ENCODE measurements around the gene RARRES2. TPM values are rescaled to one million over a fixed set of nuclear protein-coding genes. Genes with fewer than 3 reads are reported as not detected.

RARRES2 gene
- total RNA-seq, 1 experiment from 2014 or later: 60.9 TPM

DNA sequence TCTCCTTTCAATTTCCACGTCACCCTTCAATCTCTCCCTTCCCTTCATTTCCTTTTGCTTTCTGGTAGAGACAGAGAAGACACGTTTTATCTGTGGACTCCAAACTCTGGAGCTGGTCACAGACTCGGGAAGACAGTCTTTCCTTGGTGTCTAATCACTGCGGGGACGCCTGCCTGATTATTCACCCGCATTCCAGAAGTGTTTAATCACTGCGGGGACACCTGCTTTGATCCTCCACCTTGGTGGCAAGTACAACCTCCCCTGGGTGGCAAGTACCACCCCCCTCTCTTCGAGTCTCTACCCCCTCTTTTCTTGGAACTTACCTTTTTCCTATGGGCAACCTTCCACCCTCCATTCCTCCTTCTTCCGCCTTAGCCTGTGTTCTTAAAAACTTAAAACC is 33.5 kb downstream of the RARRES2 start:
- Histone ChIP-seq H4K20me1 (ENCODE audit: control insufficient read depth, insufficient read depth, insufficient read length) (no peaks in the 10 kb centered on the region), H3K4me1 (ENCODE audit: insufficient read depth, low read length) (peaks cover 8% of the 10 kb centered on the region; the same call in 1 of the 2 replicates), H3K79me1 (ENCODE audit: insufficient read depth, low read depth, low read length, poor library complexity, severe bottlenecking) (no peaks in the 10 kb centered on the region), H3K56ac (ENCODE audit: insufficient read length, low read depth, low read length) (no peak overlapping the region), H2BK20ac (ENCODE audit: low read depth, low read length, poor library complexity, severe bottlenecking) (no peak overlapping the region), H3K23me2 (ENCODE audit: insufficient read length, low read depth, low read length, poor library complexity, severe bottlenecking) (no peaks in the 10 kb centered on the region), H2AFZ (ENCODE audit: low read length) (no peak overlapping the region), H3K4ac (ENCODE audit: low read depth, low read length) (no peak overlapping the region), H2BK120ac (ENCODE audit: low read depth, low read length, poor library complexity, severe bottlenecking) (no peak overlapping the region), H3K79me2 (ENCODE audit: insufficient read depth, low read length) (no peaks in the 10 kb centered on the region), H4K91ac (ENCODE audit: insufficient read length, low read depth, low read length) (no peak overlapping the region), H2AK5ac (ENCODE audit: insufficient read length, low read length) (no peak overlapping the region), H2BK5ac (ENCODE audit: insufficient read length, low read length) (no peak overlapping the region), H3K9ac (ENCODE audit: extremely low read depth, insufficient read length, low read length) (no peak overlapping the region), H3K23ac (ENCODE audit: insufficient read length, low read depth, low read length) (no peak overlapping the region), H3K14ac (ENCODE audit: insufficient read depth, low read length) (no peak overlapping the region), H2BK15ac (ENCODE audit: low read depth, low read length) (no peak overlapping the region), H4K5ac (ENCODE audit: insufficient read length, low read depth, low read length) (no peak overlapping the region), H3T11ph (ENCODE audit: low read length) (no peak overlapping the region), H2BK12ac (ENCODE audit: insufficient read length, low read depth, low read length) (no peak overlapping the region), H3K9me3 (ENCODE audit: control insufficient read depth, low read depth, low read length) (no peaks in the 10 kb centered on the region), H4K8ac (replicated peaks; ENCODE audit: insufficient read length, low read depth, low read length) (no peak overlapping the region), H3K4me2 (ENCODE audit: insufficient read depth, insufficient read length, low read length) (no peak overlapping the region), H3K27me3 (ENCODE audit: insufficient read depth, low read length) (peaks cover 12% of the 10 kb centered on the region; the same call in 1 of the 2 replicates), H3K27ac (ENCODE audit: insufficient read length, low read depth, low read length) (no peak overlapping the region), H3K18ac (ENCODE audit: insufficient read length, low read depth, low read length) (no peak overlapping the region)
- Mint-ChIP-seq H3K4me3 (no peak overlapping the region; a peak in 1 of 5 replicates), H3K4me1 (peaks cover 5 to 8% of the 10 kb centered on the region in 2 experiments), H3K27me3 (ENCODE audit: low read depth) (peaks cover 12% of the 10 kb centered on the region), H3K9me3 (peaks cover 18 to 19% of the 10 kb centered on the region in 2 experiments), H3K27ac (no peak overlapping the region), H3K36me3 (ENCODE audit: insufficient read depth in 1 of 3, low read depth in 3 of 3) (peaks cover 0 to 14% (median 14%) of the 10 kb centered on the region in 3 experiments; a peak in 5 of 7 replicates)
- TF ChIP-seq, protein P1, sequence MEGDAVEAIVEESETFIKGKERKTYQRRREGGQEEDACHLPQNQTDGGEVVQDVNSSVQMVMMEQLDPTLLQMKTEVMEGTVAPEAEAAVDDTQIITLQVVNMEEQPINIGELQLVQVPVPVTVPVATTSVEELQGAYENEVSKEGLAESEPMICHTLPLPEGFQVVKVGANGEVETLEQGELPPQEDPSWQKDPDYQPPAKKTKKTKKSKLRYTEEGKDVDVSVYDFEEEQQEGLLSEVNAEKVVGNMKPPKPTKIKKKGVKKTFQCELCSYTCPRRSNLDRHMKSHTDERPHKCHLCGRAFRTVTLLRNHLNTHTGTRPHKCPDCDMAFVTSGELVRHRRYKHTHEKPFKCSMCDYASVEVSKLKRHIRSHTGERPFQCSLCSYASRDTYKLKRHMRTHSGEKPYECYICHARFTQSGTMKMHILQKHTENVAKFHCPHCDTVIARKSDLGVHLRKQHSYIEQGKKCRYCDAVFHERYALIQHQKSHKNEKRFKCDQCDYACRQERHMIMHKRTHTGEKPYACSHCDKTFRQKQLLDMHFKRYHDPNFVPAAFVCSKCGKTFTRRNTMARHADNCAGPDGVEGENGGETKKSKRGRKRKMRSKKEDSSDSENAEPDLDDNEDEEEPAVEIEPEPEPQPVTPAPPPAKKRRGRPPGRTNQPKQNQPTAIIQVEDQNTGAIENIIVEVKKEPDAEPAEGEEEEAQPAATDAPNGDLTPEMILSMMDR (conservative IDR thresholded peaks at IDR 0.05): no peak
- WGBS (ENCODE audit: extremely low coverage, insufficient read length, low lambda C conversion rate): 100% methylated on average over 1 of the region's 9 CpGs
- peak; percentile 12 for DNase-seq
